ENCODE results near the gene TMEM132C. TPM values are rescaled to one million over a fixed set of nuclear protein-coding genes. Genes with fewer than 3 reads are reported as not detected.

The TMEM132C gene
- total and polyA plus RNA-seq, 7 donors = 0.60 to 3.5 (median 1.7) TPM; not detected in 1

DNA sequence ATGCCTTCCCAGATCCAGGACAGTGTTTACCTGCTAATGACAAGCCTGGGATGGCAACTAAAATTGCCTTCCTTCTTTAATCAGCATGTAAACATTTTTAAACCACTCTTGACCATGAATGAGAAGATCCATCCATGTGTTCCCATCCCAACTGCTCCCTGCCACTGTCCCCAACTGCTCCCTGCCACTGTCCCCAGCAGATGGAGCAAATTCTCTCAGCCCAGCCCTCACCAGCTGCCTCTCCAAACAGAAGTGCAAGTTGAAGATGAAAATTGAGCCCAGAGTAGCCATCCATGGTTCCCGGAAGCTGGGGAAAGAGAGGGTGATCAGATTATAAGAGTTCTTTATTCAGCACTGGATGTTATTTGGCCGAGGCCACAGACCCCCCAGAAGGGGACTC is 423.7 kb downstream of the TMEM132C start:
- DNase-seq = no peak
- Histone ChIP-seq H3K9me3 (no peaks in the 10 kb centered on the region), H3K36me3 (no peaks in the 10 kb centered on the region), H3K27ac (no peak overlapping the region), H3K4me3 (no peak overlapping the region), H3K27me3 (no peaks in the 10 kb centered on the region), H3K4me1 (no peaks in the 10 kb centered on the region)
- 58 to 64% methylated on average over 2 of the region's 2 CpGs for WGBS, 2 donors
- TF ChIP-seq CTCF (IDR thresholded peaks at IDR 0.05) (no peak), POLR2A (IDR thresholded peaks at IDR 0.05) (no peak), EP300 (IDR thresholded peaks at IDR 0.05) (no peak), POLR2AphosphoS5 (IDR thresholded peaks at IDR 0.05) (no peak)
- intact Hi-C loops (cut with DNase I) = no loop called here

DNA sequence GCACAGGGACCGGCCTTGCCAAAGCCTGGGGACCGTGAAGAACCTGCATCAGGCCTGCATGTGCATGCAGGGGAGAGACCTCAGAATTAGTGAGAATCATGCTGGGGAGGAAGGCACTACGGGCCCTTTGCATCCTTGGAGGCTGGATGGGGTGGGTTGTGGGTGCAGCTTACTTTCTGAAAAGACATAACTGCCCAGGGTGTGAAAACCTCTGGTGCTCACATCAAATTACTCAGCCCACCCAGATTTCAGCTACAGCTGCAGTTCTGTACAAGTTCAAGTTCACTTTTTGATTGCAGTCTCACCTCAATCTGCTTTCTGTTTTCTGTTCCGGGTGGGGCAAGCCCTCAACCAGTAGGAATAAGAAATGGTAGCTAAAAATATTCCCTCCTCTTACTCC is 426.1 kb downstream of the TMEM132C start:
- WGBS, 2 donors = 72 to 83% methylated on average over 4 of the region's 4 CpGs
- no peaks in the 10 kb centered on the region for H3K27me3 ChIP-seq
- no peak overlapping the region for H3K27ac ChIP-seq
- intact Hi-C loops (cut with DNase I) = no loop called here
- no peaks in the 10 kb centered on the region for H3K9me3 ChIP-seq
- TF ChIP-seq POLR2A (IDR thresholded peaks at IDR 0.05) (no peak), POLR2AphosphoS5 (IDR thresholded peaks at IDR 0.05) (no peak), EP300 (IDR thresholded peaks at IDR 0.05) (no peak), CTCF (IDR thresholded peaks at IDR 0.05) (no peak)
- DNase-seq = no peak
- H3K4me1 ChIP-seq = no peaks in the 10 kb centered on the region
- H3K4me3 ChIP-seq = no peak overlapping the region
- H3K36me3 ChIP-seq = no peaks in the 10 kb centered on the region

DNA sequence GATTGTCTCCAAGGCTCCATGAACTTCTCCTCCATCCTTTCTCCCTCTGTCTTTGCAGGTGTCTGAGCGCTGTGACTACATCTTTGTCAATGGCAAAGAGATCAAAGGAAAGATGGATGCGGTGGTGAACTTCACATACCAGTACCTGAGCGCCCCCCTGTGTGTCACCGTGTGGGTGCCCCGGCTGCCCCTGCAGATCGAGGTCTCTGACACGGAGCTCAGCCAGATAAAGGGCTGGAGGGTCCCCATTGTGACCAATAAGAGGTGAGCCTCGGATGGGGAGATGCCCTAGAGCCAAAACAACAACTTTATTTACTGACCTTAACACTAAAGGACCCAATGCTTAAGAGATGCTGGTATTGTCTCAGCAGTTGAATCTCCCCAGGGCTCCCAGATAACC is 426.8 kb downstream of the TMEM132C start:
- Histone ChIP-seq H3K9me3 (no peaks in the 10 kb centered on the region), H3K4me3 (no peak overlapping the region), H3K27me3 (no peaks in the 10 kb centered on the region), H3K27ac (no peak overlapping the region), H3K36me3 (no peaks in the 10 kb centered on the region), H3K4me1 (no peaks in the 10 kb centered on the region)
- 69 to 74% methylated on average over 8 of the region's 8 CpGs for WGBS, 2 donors
- intact Hi-C loops (cut with DNase I) = no loop called here
- no peak for DNase-seq
- no peak for TF ChIP-seq EP300 (IDR thresholded peaks at IDR 0.05)
- TF ChIP-seq POLR2AphosphoS5 (IDR thresholded peaks at IDR 0.05) = no peak
- no peak for TF ChIP-seq CTCF (IDR thresholded peaks at IDR 0.05)

- TF ChIP-seq POLR2A (IDR thresholded peaks at IDR 0.05) (no peak), EP300 (IDR thresholded peaks at IDR 0.05) (no peak), POLR2AphosphoS5 (IDR thresholded peaks at IDR 0.05) (no peak), CTCF (IDR thresholded peaks at IDR 0.05) (no peak)
- intact Hi-C loops (cut with DNase I) = no loop called here
- no peaks in the 10 kb centered on the region for H3K36me3 ChIP-seq
- no peak for DNase-seq
- H3K27ac ChIP-seq = no peak overlapping the region
- no peaks in the 10 kb centered on the region for H3K27me3 ChIP-seq
- no peaks in the 10 kb centered on the region for H3K9me3 ChIP-seq
- H3K4me3 ChIP-seq = no peak overlapping the region
- WGBS, 2 donors = 81 to 82% methylated on average over 4 of the region's 4 CpGs
- H3K4me1 ChIP-seq = no peaks in the 10 kb centered on the region
Measured at GRCh38 chr12:128694445-128694844, 427.5 kb downstream of the TMEM132C start.

DNA sequence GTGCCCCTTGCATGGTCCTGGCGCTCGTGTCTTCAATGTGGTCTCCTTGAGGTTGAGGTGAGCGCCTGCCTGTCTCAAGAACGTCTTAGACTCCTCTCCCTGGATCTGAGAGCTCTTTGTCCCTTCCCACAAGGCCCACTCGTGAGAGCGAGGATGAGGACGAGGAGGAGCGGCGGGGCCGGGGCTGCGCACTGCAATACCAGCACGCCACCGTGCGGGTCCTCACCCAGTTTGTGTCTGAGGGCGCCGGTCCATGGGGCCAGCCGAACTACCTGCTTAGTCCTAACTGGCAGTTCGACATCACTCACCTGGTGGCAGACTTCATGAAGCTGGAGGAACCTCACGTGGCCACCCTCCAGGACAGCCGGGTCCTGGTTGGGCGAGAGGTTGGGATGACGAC is 428.7 kb downstream of the TMEM132C start:
- 94% methylated on average over 22 of the region's 22 CpGs for WGBS, 2 donors
- H3K27me3 ChIP-seq = no peaks in the 10 kb centered on the region

More for the DNA sequence above, 428.7 kb downstream of the TMEM132C start:
- Histone ChIP-seq H3K27ac (no peak overlapping the region), H3K4me3 (no peak overlapping the region), H3K4me1 (no peaks in the 10 kb centered on the region), H3K9me3 (no peaks in the 10 kb centered on the region), H3K36me3 (no peaks in the 10 kb centered on the region)
- intact Hi-C loops (cut with DNase I) = no loop called here
- TF ChIP-seq EP300 (IDR thresholded peaks at IDR 0.05) = no peak
- TF ChIP-seq POLR2A (IDR thresholded peaks at IDR 0.05) = no peak
- TF ChIP-seq POLR2AphosphoS5 (IDR thresholded peaks at IDR 0.05) = no peak
- TF ChIP-seq CTCF (IDR thresholded peaks at IDR 0.05) = no peak
- no peak for DNase-seq

All from sigmoid colon (tissue), 7 donors.